B cell (primary cell): ENCODE results near the gene CDO1. TPM values are rescaled to one million over a fixed set of nuclear protein-coding genes. Genes with fewer than 3 reads are reported as not detected.

ENCODE experiments used
- ATAC-seq: fragments of 200-7000 bp; cut with Tn5 transposase; one replicate; pipeline ENCODE4 v1.10.0; 2021; ENCODE audit warnings: low read depth, mild to moderate bottlenecking, moderate number of reproducible peaks, moderate library complexity
- CTCF ChIA-PET: fragments of 350-600 bp; sonication (Branson Sonifier 250); formaldehyde crosslinking; loops from one replicate; lab custom pipeline; 2021; ENCODE audit warnings: antibody characterized with exemption, inconsistent platforms; lab: Charles Lee
- POLR2A ChIA-PET: fragments of 350-600 bp; sonication (Branson Sonifier 250); formaldehyde crosslinking; loops from one replicate; lab custom pipeline; 2021; ENCODE audit warnings: antibody characterized with exemption; lab: Charles Lee
- DNase-seq: peaks from one replicate; pipeline ENCODE4 v3.0.0; 2013
- H2AFZ ChIP-seq: 2 replicates; pipeline ENCODE4 v1.6.1; 2012; ENCODE audit warnings: mild to moderate bottlenecking, low read depth, low read length; ENCODE audit not compliant: insufficient read depth, poor library complexity, severe bottlenecking
- H3K27ac ChIP-seq, 2 donors: 1 replicate in 1 of 2; 2 replicates in 1 of 2; pipeline ENCODE4 v1.5.1; 2012 to 2013; ENCODE audit warnings: low read length in 2 of 2, mild to moderate bottlenecking in 2 of 2, moderate library complexity in 1 of 2
- H3K27me3 ChIP-seq, 4 experiments: fragments of 200-600 bp in 1 of 4; sonication (generic) in 1 of 4; replicated peaks in 1 of 4; 1 replicate in 2 of 4; 2 replicates in 2 of 4; pipeline versions ENCODE4 v1.6.1 to v1.7.0; 2013 to 2016; ENCODE audit warnings: low read length in 3 of 4, mild to moderate bottlenecking in 2 of 4, mixed read lengths in 1 of 4, moderate library complexity in 1 of 4; ENCODE audit not compliant: insufficient read depth in 4 of 4, control insufficient read depth in 3 of 4; ENCODE audit errors: control extremely low read depth in 1 of 4
- H3K36me3 ChIP-seq, 2 experiments: replicated peaks in 1 of 2; 1 replicate in 1 of 2; 2 replicates in 1 of 2; pipeline versions ENCODE4 v1.6.1 to v1.7.1; 2013; ENCODE audit warnings: low read length in 1 of 2; ENCODE audit not compliant: insufficient read depth in 2 of 2, control insufficient read depth in 1 of 2; ENCODE audit errors: control extremely low read depth in 1 of 2, extremely low read depth in 1 of 2
- H3K4me1 ChIP-seq, 2 donors: fragments of 200-600 bp in 1 of 2; sonication (generic) in 1 of 2; 1 replicate in 1 of 2; 2 replicates in 1 of 2; pipeline versions ENCODE4 v1.5.1 to v1.6.1; 2013 to 2017; ENCODE audit warnings: low read length in 2 of 2; ENCODE audit not compliant: control insufficient read depth in 2 of 2, insufficient read depth in 2 of 2
- H3K4me2 ChIP-seq: replicated peaks from 2 replicates; pipeline ENCODE3; 2012; ENCODE audit warnings: mild to moderate bottlenecking, low read depth, low read length; ENCODE audit not compliant: poor library complexity, severe bottlenecking
- H3K4me3 ChIP-seq, 5 experiments: fragments of 200-600 bp in 1 of 5; sonication (generic) in 1 of 5; 1 replicate in 3 of 5; 2 replicates in 2 of 5; pipeline versions ENCODE4 v1.5.1 to v1.7.0; 2011 to 2016; ENCODE audit warnings: low read length in 4 of 5, mild to moderate bottlenecking in 4 of 5, low read depth in 2 of 5, control low read depth in 1 of 5, moderate library complexity in 1 of 5; ENCODE audit not compliant: insufficient read depth in 1 of 5; ENCODE audit errors: control extremely low read depth in 1 of 5, extremely low read depth in 1 of 5
- H3K79me2 ChIP-seq: fragments of 200-600 bp; sonication (generic); one replicate; pipeline ENCODE4 v1.6.0; 2016; ENCODE audit warnings: low read length; ENCODE audit not compliant: control insufficient read depth, insufficient read depth
- H3K9ac ChIP-seq: fragments of 200-600 bp; sonication (generic); 2 replicates; pipeline ENCODE4 v1.6.1; 2017; ENCODE audit warnings: mild to moderate bottlenecking, low read length, moderate library complexity
- H3K9me3 ChIP-seq, 3 donors: one replicate each; pipeline versions ENCODE4 v1.6.1 to v1.7.1; 2013; ENCODE audit warnings: low read length in 2 of 3; ENCODE audit not compliant: control insufficient read depth in 2 of 3, insufficient read depth in 1 of 3; ENCODE audit errors: control extremely low read depth in 1 of 3
- H4K20me1 ChIP-seq: 2 replicates; pipeline ENCODE4 v1.6.0; 2012; ENCODE audit warnings: mild to moderate bottlenecking, low read length; ENCODE audit not compliant: insufficient read depth, control insufficient read depth, poor library complexity, severe bottlenecking
- H3K27ac Mint-ChIP-seq: one replicate; pipeline ENCODE4 v1.8.0; 2021; ENCODE audit warnings: mixed read lengths
- H3K27me3 Mint-ChIP-seq: one replicate; pipeline ENCODE4 v1.8.0; 2021; ENCODE audit warnings: mixed read lengths
- H3K4me1 Mint-ChIP-seq: one replicate; pipeline ENCODE4 v1.8.0; 2021; ENCODE audit warnings: mixed read lengths
- H3K4me3 Mint-ChIP-seq: one replicate; pipeline ENCODE4 v1.8.0; 2021; ENCODE audit warnings: mixed read lengths
- H3K9me3 Mint-ChIP-seq: one replicate; pipeline ENCODE4 v1.8.0; 2022; ENCODE audit warnings: mixed read lengths; ENCODE audit not compliant: insufficient read depth
- CTCF ChIP-seq: fragments of 200-600 bp; IDR thresholded peaks from one replicate; pipeline ENCODE4 v1.8.0; 2022; ENCODE audit warnings: antibody characterized with exemption, mild to moderate bottlenecking
- EZH2 ChIP-seq: IDR thresholded peaks from 2 replicates; pipeline ENCODE4 v1.6.1; 2012; ENCODE audit warnings: borderline replicate concordance, low read depth, mild to moderate bottlenecking, moderate library complexity, low read length; ENCODE audit not compliant: insufficient read depth, poor library complexity, severe bottlenecking
- WGBS: methylation state at CpG from one replicate; pipeline ENCODE4 v1.1.5; 2013; ENCODE audit warnings: missing lambda C conversion rate; ENCODE audit not compliant: insufficient coverage; 5-methylcytosine and 5-hydroxymethylcytosine counted together
- intact Hi-C: fragments of 100-400 bp; cut with micrococcal nuclease; formaldehyde crosslinking; loops from one replicate; pipeline ENCODE4 v1.10.0; 2022
- polyA plus RNA-seq: library from polyadenylated mRNA; depleted of rRNA; stranded (reverse); fragments of >200 nt; gene quantifications from 2 replicates; pipeline ENCODE4 v1.2.3, GENCODE V29; 2012
- total RNA-seq, 2 donors: library from RNA; stranded (reverse); fragments of 120-200 nt in 1 of 2; gene quantifications; 1 replicate in 1 of 2; 2 replicates in 1 of 2; pipeline versions ENCODE4 v1.2.3 to v1.2.4, GENCODE V29; 2013 to 2022

CDO1 gene
- total and polyA plus RNA-seq, 2 donors (not counting 1 experiment from before 2014, with no cell fraction given) = not detected

- DNase-seq = no peak
- Histone ChIP-seq H3K36me3 (peaks cover 14 to 43% of the 10 kb centered on the region in 2 experiments), H3K9ac (no peak overlapping the region), H4K20me1 (peaks cover 32% of the 10 kb centered on the region), H3K9me3 (no peaks in the 10 kb centered on the region), H2AFZ (no peak overlapping the region), H3K79me2 (peaks cover 50% of the 10 kb centered on the region), H3K27me3 (no peaks in the 10 kb centered on the region), H3K4me1 (peaks cover 17 to 24% of the 10 kb centered on the region in 2 donors), H3K27ac (no peak overlapping the region), H3K4me2 (no peak overlapping the region), H3K4me3 (no peak overlapping the region)
- Mint-ChIP-seq H3K9me3 (no peaks in the 10 kb centered on the region), H3K4me3 (no peak overlapping the region), H3K4me1 (peaks cover 34% of the 10 kb centered on the region), H3K27ac (no peak overlapping the region), H3K27me3 (no peaks in the 10 kb centered on the region)
- WGBS = 91% methylated on average over 4 of the region's 4 CpGs
- no peak for TF ChIP-seq EZH2
- TF ChIP-seq CTCF = no peak
- intact Hi-C loops = no loop called here
- ChIA-PET CTCF (interaction anchor here (2.5 kb wide), 1 partner anchor 201 kb away, joined by 9 read pairs; no protein-coding TSS in a partner anchor), POLR2A (no interaction called here)
- no peak for ATAC-seq
Observed at GRCh38 chr5:115835481-115835880, 19.0 kb upstream of the CDO1 start.

GRCh38 chr5:115831163-115831768 lies 14.8 kb upstream of the CDO1 start:
- Histone ChIP-seq H3K79me2 (peaks cover 8% of the 10 kb centered on the region), H3K4me3 (no peak overlapping the region), H2AFZ (no peak overlapping the region), H3K9me3 (no peaks in the 10 kb centered on the region), H3K4me1 (no peaks in the 10 kb centered on the region), H4K20me1 (peaks cover 2% of the 10 kb centered on the region), H3K36me3 (peaks cover 17 to 40% of the 10 kb centered on the region in 2 experiments), H3K27ac (no peak overlapping the region), H3K9ac (no peak overlapping the region), H3K27me3 (no peaks in the 10 kb centered on the region), H3K4me2 (no peak overlapping the region)
- Mint-ChIP-seq H3K27ac (no peak overlapping the region), H3K4me1 (peaks cover 5% of the 10 kb centered on the region), H3K4me3 (no peak overlapping the region), H3K9me3 (no peaks in the 10 kb centered on the region), H3K27me3 (no peaks in the 10 kb centered on the region)
- peak; percentile 89 for TF ChIP-seq CTCF
- no peak for TF ChIP-seq EZH2
- WGBS = no CpG with 5 or more reads among the region's 2 CpGs
- intact Hi-C loops = loop anchor here (1.0 kb wide), 2 partner anchors 8 to 197 kb away; no protein-coding TSS in a partner anchor
- ATAC-seq = peak; percentile 65
- peak; percentile 68 for DNase-seq
- ChIA-PET CTCF (interaction anchor here (0.7 to 2.3 kb wide), 11 partner anchors 9 to 260 kb away, joined by 3 to 15 read pairs (median 4); partner anchors contain the start of genes AP3S1 and ATG12), POLR2A (no interaction called here)
